GM12878 (cell line): ENCODE data around the gene TMEM59.
"Not testable (repeated sequence)": the region's sequence is repeated elsewhere in the genome, so short reads cannot be mapped to it uniquely, and the experiment has no call there.

Experiments
- CHD2 ChIP-seq: IDR thresholded peaks from 2 replicates; pipeline ENCODE4 v1.6.1; 2011; ENCODE audit warnings: low read depth, low read length, improper control_type of control experiment, borderline replicate concordance
- NR2F1 ChIP-seq: fragments of 450-650 bp; conservative IDR thresholded peaks from 2 replicates; pipeline ENCODE4 v1.6.1; 2017; ENCODE audit warnings: mild to moderate bottlenecking
- POLR2AphosphoS5 ChIP-seq: IDR thresholded peaks from 2 replicates; pipeline ENCODE4 v1.6.1; 2011; ENCODE audit warnings: mild to moderate bottlenecking, low read length, inconsistent platforms
- SMC3 ChIP-seq: IDR thresholded peaks from 2 replicates; pipeline ENCODE4 v1.6.1; 2011; ENCODE audit warnings: low read length, improper control_type of control experiment, borderline replicate concordance
- TAF1 ChIP-seq: IDR thresholded peaks from 2 replicates; pipeline ENCODE4 v1.6.1; 2011; ENCODE audit warnings: mild to moderate bottlenecking, low read depth, low read length, borderline replicate concordance
- TF ChIP-seq, protein P1 (sequence below), 3 experiments: IDR thresholded peaks in 2 of 3; conservative IDR thresholded peaks in 1 of 3; 2 replicates each; pipeline ENCODE4 v1.5.1; 2011; ENCODE audit warnings: low read depth in 3 of 3, low read length in 3 of 3, mild to moderate bottlenecking in 3 of 3, control low read depth in 2 of 3, moderate library complexity in 2 of 3, inconsistent platforms in 1 of 3, mixed read lengths in 1 of 3; ENCODE audit not compliant: control insufficient read depth in 2 of 3, insufficient read depth in 1 of 3; ENCODE audit errors: extremely low read depth in 1 of 3
- TF ChIP-seq, protein P2 (sequence below): IDR thresholded peaks from 2 replicates; pipeline ENCODE4 v1.6.1; 2011; ENCODE audit warnings: mild to moderate bottlenecking, low read depth, low read length, moderate library complexity; ENCODE audit not compliant: insufficient replicate concordance
- TF ChIP-seq, protein P3 (sequence below): IDR thresholded peaks from 2 replicates; pipeline ENCODE4 v1.6.1; 2011; ENCODE audit warnings: low read depth, low read length, improper control_type of control experiment, borderline replicate concordance

DNA sequence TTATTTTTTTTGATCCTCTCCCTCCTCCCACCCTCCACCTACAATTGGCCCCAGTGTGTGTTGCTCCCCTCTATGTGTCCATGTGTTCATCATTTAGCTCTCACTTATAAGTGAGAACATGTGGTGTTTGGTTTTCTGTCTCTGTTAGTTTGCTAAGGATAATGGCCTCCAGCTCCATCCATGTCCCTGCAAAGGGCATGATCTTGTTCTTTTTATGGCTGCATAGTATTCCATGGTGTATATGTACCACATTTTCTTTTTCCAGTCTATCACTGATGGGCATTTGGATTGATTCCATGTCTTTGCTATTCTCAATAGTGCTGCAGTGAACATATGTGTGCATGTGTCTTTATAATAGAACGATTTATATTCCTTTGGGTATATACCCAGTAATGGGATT is 28.2 kb downstream of the TMEM59 start:
- TF ChIP-seq, protein P1, sequence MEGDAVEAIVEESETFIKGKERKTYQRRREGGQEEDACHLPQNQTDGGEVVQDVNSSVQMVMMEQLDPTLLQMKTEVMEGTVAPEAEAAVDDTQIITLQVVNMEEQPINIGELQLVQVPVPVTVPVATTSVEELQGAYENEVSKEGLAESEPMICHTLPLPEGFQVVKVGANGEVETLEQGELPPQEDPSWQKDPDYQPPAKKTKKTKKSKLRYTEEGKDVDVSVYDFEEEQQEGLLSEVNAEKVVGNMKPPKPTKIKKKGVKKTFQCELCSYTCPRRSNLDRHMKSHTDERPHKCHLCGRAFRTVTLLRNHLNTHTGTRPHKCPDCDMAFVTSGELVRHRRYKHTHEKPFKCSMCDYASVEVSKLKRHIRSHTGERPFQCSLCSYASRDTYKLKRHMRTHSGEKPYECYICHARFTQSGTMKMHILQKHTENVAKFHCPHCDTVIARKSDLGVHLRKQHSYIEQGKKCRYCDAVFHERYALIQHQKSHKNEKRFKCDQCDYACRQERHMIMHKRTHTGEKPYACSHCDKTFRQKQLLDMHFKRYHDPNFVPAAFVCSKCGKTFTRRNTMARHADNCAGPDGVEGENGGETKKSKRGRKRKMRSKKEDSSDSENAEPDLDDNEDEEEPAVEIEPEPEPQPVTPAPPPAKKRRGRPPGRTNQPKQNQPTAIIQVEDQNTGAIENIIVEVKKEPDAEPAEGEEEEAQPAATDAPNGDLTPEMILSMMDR (IDR thresholded peaks at IDR 0.05 in 2 of 3, conservative IDR thresholded peaks at IDR 0.05 in 1 of 3; ENCODE audit: control insufficient read depth in 2 of 3, extremely low read depth in 1 of 3, insufficient read depth in 1 of 3, low read depth in 3 of 3, low read length in 3 of 3), result not testable (repeated sequence)
- TF ChIP-seq, protein P2, sequence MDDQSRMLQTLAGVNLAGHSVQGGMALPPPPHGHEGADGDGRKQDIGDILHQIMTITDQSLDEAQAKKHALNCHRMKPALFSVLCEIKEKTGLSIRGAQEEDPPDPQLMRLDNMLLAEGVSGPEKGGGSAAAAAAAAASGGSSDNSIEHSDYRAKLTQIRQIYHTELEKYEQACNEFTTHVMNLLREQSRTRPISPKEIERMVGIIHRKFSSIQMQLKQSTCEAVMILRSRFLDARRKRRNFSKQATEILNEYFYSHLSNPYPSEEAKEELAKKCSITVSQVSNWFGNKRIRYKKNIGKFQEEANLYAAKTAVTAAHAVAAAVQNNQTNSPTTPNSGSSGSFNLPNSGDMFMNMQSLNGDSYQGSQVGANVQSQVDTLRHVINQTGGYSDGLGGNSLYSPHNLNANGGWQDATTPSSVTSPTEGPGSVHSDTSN, result not testable (repeated sequence)
- not testable (repeated sequence) for TF ChIP-seq POLR2AphosphoS5, TAF1, CHD2, NR2F1, SMC3
- TF ChIP-seq, protein P3, sequence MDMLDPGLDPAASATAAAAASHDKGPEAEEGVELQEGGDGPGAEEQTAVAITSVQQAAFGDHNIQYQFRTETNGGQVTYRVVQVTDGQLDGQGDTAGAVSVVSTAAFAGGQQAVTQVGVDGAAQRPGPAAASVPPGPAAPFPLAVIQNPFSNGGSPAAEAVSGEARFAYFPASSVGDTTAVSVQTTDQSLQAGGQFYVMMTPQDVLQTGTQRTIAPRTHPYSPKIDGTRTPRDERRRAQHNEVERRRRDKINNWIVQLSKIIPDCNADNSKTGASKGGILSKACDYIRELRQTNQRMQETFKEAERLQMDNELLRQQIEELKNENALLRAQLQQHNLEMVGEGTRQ, result not testable (repeated sequence)
